SU-DHL-6 (cell line): ENCODE data around the gene MCAM.

Experiments used
- H2AFZ ChIP-seq: fragments of 200-600 bp; sonication (generic); 2 replicates; pipeline ENCODE4 v1.6.1; 2014; ENCODE audit warnings: low read depth, mild to moderate bottlenecking, moderate library complexity, mixed read lengths, antibody characterized with exemption, low read length; ENCODE audit not compliant: severe bottlenecking
- H3F3A ChIP-seq: fragments of 200-600 bp; shearing (Covaris generic); 2 replicates; pipeline ENCODE4 v1.6.0; 2016; ENCODE audit warnings: antibody characterized with exemption, mild to moderate bottlenecking; ENCODE audit not compliant: insufficient read depth
- H3K27ac ChIP-seq: fragments of 200-600 bp; sonication (generic); 2 replicates; pipeline ENCODE4 v1.5.1; 2016; ENCODE audit warnings: low read depth, mild to moderate bottlenecking, low read length, moderate library complexity, mixed read lengths
- H3K27me3 ChIP-seq: fragments of 200-600 bp; sonication (generic), shearing (Covaris generic); 2 replicates; pipeline ENCODE4 v1.6.0; 2014; ENCODE audit warnings: mild to moderate bottlenecking, low read length
- H3K36me3 ChIP-seq: fragments of 200-600 bp; sonication (generic); 2 replicates; pipeline ENCODE4 v1.6.1; 2014; ENCODE audit warnings: mild to moderate bottlenecking, low read length, mixed read lengths
- H3K4me2 ChIP-seq: fragments of 300-600, 200-600 bp; shearing (Covaris generic), sonication (generic); 2 replicates; pipeline ENCODE4 v1.6.0; 2014; ENCODE audit warnings: low read length, low read depth, mild to moderate bottlenecking; ENCODE audit not compliant: poor library complexity, severe bottlenecking
- H3K4me3 ChIP-seq: fragments of 200-600 bp; sonication (generic); 2 replicates; pipeline ENCODE4 v1.5.1; 2014; ENCODE audit warnings: antibody characterized with exemption, low read length, mild to moderate bottlenecking, mixed read lengths; ENCODE audit not compliant: insufficient read depth, poor library complexity, severe bottlenecking
- H3K79me2 ChIP-seq: fragments of 200-600 bp; sonication (generic); 2 replicates; pipeline ENCODE4 v1.6.1; 2014; ENCODE audit warnings: mild to moderate bottlenecking, low read length, moderate library complexity; ENCODE audit not compliant: insufficient read depth
- H3K9ac ChIP-seq: fragments of 200-600 bp; sonication (generic); 2 replicates; pipeline ENCODE4 v1.7.0; 2014; ENCODE audit warnings: mild to moderate bottlenecking, low read length
- H3K9me2 ChIP-seq: fragments of 200-600 bp; sonication (generic); replicated peaks from 2 replicates; pipeline ENCODE4 v1.6.1; 2014; ENCODE audit warnings: low read length; ENCODE audit not compliant: insufficient read depth
- H3K9me3 ChIP-seq: fragments of 200-600 bp; sonication (generic); 2 replicates; pipeline ENCODE4 v1.6.1; 2014; ENCODE audit warnings: low read length, mixed read lengths; ENCODE audit not compliant: insufficient read depth
- H4K20me1 ChIP-seq: fragments of 200-600 bp; sonication (generic); 2 replicates; pipeline ENCODE4 v1.6.1; 2014; ENCODE audit warnings: low read depth, mild to moderate bottlenecking, antibody characterized with exemption, low read length, moderate library complexity, mixed read lengths
- CTCF ChIP-seq: fragments of 200-600 bp; sonication (generic); IDR thresholded peaks from one replicate; pipeline ENCODE4 v1.5.1; 2017; ENCODE audit warnings: antibody characterized with exemption, mild to moderate bottlenecking, low read length, moderate library complexity; ENCODE audit not compliant: insufficient read depth, poor library complexity, severe bottlenecking
- EZH2phosphoT487 ChIP-seq: fragments of 200-600 bp; sonication (generic), shearing (Covaris generic); conservative IDR thresholded peaks from 2 replicates; pipeline ENCODE4 v1.6.1; 2018; ENCODE audit warnings: mild to moderate bottlenecking, antibody characterized with exemption, low read length, moderate library complexity, mixed read lengths

The MCAM gene

GRCh38 chr11:119307974-119308373 lies 9.0 kb downstream of the MCAM start:
- H3K4me3 ChIP-seq = no peak overlapping the region
- H3K27ac ChIP-seq = no peak overlapping the region
- H3K4me2 ChIP-seq = no peak overlapping the region
- H3K9ac ChIP-seq = no peak overlapping the region
- peaks cover 6% of the 10 kb centered on the region; the same call in 1 of the 2 replicates for H3K36me3 ChIP-seq
- H3K27me3 ChIP-seq = no peaks in the 10 kb centered on the region
- H3K9me2 ChIP-seq = no peaks in the 10 kb centered on the region
- H4K20me1 ChIP-seq = no peaks in the 10 kb centered on the region
- no peak overlapping the region for H2AFZ ChIP-seq
- H3K79me2 ChIP-seq = no peaks in the 10 kb centered on the region
- no peaks in the 10 kb centered on the region for H3F3A ChIP-seq
- H3K9me3 ChIP-seq = no peaks in the 10 kb centered on the region
- TF ChIP-seq CTCF = no peak
- TF ChIP-seq EZH2phosphoT487 = no peak

GRCh38 chr11:119307219-119307618 lies 9.7 kb downstream of the MCAM start:
- Histone ChIP-seq H3K4me2 (no peak overlapping the region), H3K36me3 (peaks cover 6% of the 10 kb centered on the region; the same call in 1 of the 2 replicates)

GRCh38 chr11:119306373-119306890 lies 10.5 kb downstream of the MCAM start:
- H3K9ac ChIP-seq = no peak overlapping the region
- no peak overlapping the region for H3K27ac ChIP-seq
- peaks cover 6% of the 10 kb centered on the region; the same call in 1 of the 2 replicates for H3K36me3 ChIP-seq
- no peaks in the 10 kb centered on the region for H3K9me3 ChIP-seq
- no peaks in the 10 kb centered on the region for H3F3A ChIP-seq
- no peak overlapping the region for H3K4me2 ChIP-seq
- H3K9me2 ChIP-seq = no peaks in the 10 kb centered on the region
- H4K20me1 ChIP-seq = no peaks in the 10 kb centered on the region
- no peak for TF ChIP-seq EZH2phosphoT487
- H2AFZ ChIP-seq = no peak overlapping the region
- H3K79me2 ChIP-seq = no peaks in the 10 kb centered on the region
- H3K4me3 ChIP-seq = no peak overlapping the region
- H3K27me3 ChIP-seq = no peaks in the 10 kb centered on the region

More at GRCh38 chr11:119307219-119307618, 9.7 kb downstream of the MCAM start:
- Histone ChIP-seq H2AFZ (no peak overlapping the region), H3K79me2 (no peaks in the 10 kb centered on the region), H3K9me3 (no peaks in the 10 kb centered on the region), H4K20me1 (no peaks in the 10 kb centered on the region), H3K27ac (no peak overlapping the region), H3K4me3 (no peak overlapping the region), H3K9ac (no peak overlapping the region), H3F3A (no peaks in the 10 kb centered on the region), H3K9me2 (no peaks in the 10 kb centered on the region), H3K27me3 (no peaks in the 10 kb centered on the region)
- TF ChIP-seq CTCF (no peak), EZH2phosphoT487 (no peak)

- Histone ChIP-seq H3K9me2 (no peaks in the 10 kb centered on the region), H3K4me3 (no peak overlapping the region), H3K79me2 (no peaks in the 10 kb centered on the region), H3K9ac (no peak overlapping the region), H2AFZ (no peak overlapping the region), H3F3A (no peaks in the 10 kb centered on the region), H3K27ac (no peak overlapping the region), H3K4me2 (no peak overlapping the region), H4K20me1 (no peaks in the 10 kb centered on the region), H3K27me3 (no peaks in the 10 kb centered on the region), H3K9me3 (no peaks in the 10 kb centered on the region), H3K36me3 (peaks cover 6% of the 10 kb centered on the region; the same call in 1 of the 2 replicates)
- TF ChIP-seq CTCF = no peak
Observed at GRCh38 chr11:119305556-119306372, 11.2 kb downstream of the MCAM start.
